H1 (cell line): ENCODE data around the gene RASD1. TPM values are rescaled to one million over a fixed set of nuclear protein-coding genes. Genes with fewer than 3 reads are reported as not detected.

ENCODE experiments used
- CTCF ChIA-PET: fragments of 300-600 bp; sonication (Branson Sonifier 250); formaldehyde crosslinking; loops from one replicate; lab custom pipeline; 2021; ENCODE audit not compliant: partially characterized antibody; lab: Charles Lee
- POLR2A ChIA-PET: fragments of 300-600 bp; sonication (Branson Sonifier 250); formaldehyde crosslinking; loops from one replicate; lab custom pipeline; 2021; ENCODE audit warnings: inconsistent platforms; ENCODE audit not compliant: partially characterized antibody; lab: Charles Lee
- DNase-seq, 2 experiments: peaks; one replicate each; pipeline versions ENCODE4 v3.0.0 to v3.0.0-alpha.2; 2010 to 2022; ENCODE audit warnings: low spot score in 2 of 2, low read depth in 1 of 2, mixed read lengths in 1 of 2
- FAIRE-seq: peaks from 2 replicates; lab custom pipeline; 2011; peaks lifted over from hg19 to GRCh38; lab: Jason Lieb, UNC
- H2AFZ ChIP-seq: 2 replicates; pipeline ENCODE4 v1.8.1; 2012; ENCODE audit warnings: low read length, inconsistent platforms
- H2AK5ac ChIP-seq: 2 replicates; pipeline ENCODE4 v1.6.1; 2013; ENCODE audit warnings: low read depth, low read length
- H2BK120ac ChIP-seq: replicated peaks from 2 replicates; pipeline ENCODE3; 2013; ENCODE audit warnings: low read depth, low read length, inconsistent platforms
- H2BK12ac ChIP-seq: 2 replicates; pipeline ENCODE4 v1.6.1; 2013; ENCODE audit warnings: low read depth, low read length
- H2BK15ac ChIP-seq: 2 replicates; pipeline ENCODE4 v1.6.1; 2013; ENCODE audit warnings: low read length
- H2BK20ac ChIP-seq: 2 replicates; pipeline ENCODE4 v1.6.1; 2013; ENCODE audit warnings: low read length
- H2BK5ac ChIP-seq: 2 replicates; pipeline ENCODE4 v1.6.1; 2013; ENCODE audit warnings: low read depth, low read length
- H3K14ac ChIP-seq: 2 replicates; pipeline ENCODE4 v1.6.1; 2013; ENCODE audit warnings: inconsistent platforms; ENCODE audit not compliant: insufficient read length
- H3K18ac ChIP-seq: 2 replicates; pipeline ENCODE4 v1.6.1; 2013; ENCODE audit warnings: low read length; ENCODE audit errors: extremely low read depth
- H3K23ac ChIP-seq: 2 replicates; pipeline ENCODE4 v1.6.1; 2013; ENCODE audit warnings: inconsistent platforms; ENCODE audit not compliant: insufficient read length
- H3K23me2 ChIP-seq: 2 replicates; pipeline ENCODE4 v1.6.1; 2013; ENCODE audit warnings: low read depth, low read length
- H3K27ac ChIP-seq: 2 replicates; pipeline ENCODE4 v1.6.1; 2011; ENCODE audit warnings: low read depth, low read length, inconsistent platforms
- H3K27me3 ChIP-seq, 4 experiments: replicated peaks in 1 of 4; 1 replicate in 1 of 4; 2 replicates in 3 of 4; pipeline versions ENCODE4 v1.6.1 to v1.8.1; 2011 to 2013; ENCODE audit warnings: low read length in 3 of 4, mild to moderate bottlenecking in 3 of 4, inconsistent platforms in 2 of 4, mixed read lengths in 2 of 4, moderate library complexity in 1 of 4; ENCODE audit not compliant: control insufficient read depth in 3 of 4, insufficient read depth in 3 of 4; ENCODE audit errors: extremely low read depth in 1 of 4
- H3K36me3 ChIP-seq, 4 experiments: 2 replicates each; pipeline versions ENCODE4 v1.6.1 to v1.8.1; 2011 to 2013; ENCODE audit warnings: mild to moderate bottlenecking in 4 of 4, low read length in 3 of 4, moderate library complexity in 2 of 4, control low read depth in 1 of 4, inconsistent platforms in 1 of 4; ENCODE audit not compliant: insufficient read depth in 4 of 4, control insufficient read depth in 2 of 4
- H3K4ac ChIP-seq: replicated peaks from 2 replicates; pipeline ENCODE3; 2013; ENCODE audit warnings: low read length, low read depth, mixed read lengths, inconsistent platforms; ENCODE audit not compliant: insufficient read length
- H3K4me1 ChIP-seq, 4 experiments: replicated peaks in 1 of 4; 1 replicate in 1 of 4; 2 replicates in 3 of 4; pipeline versions ENCODE4 v1.6.1 to v1.8.1; 2011 to 2013; ENCODE audit warnings: low read length in 3 of 4, inconsistent platforms in 2 of 4, mixed read lengths in 1 of 4; ENCODE audit not compliant: insufficient read depth in 4 of 4, control insufficient read depth in 3 of 4
- H3K4me2 ChIP-seq, 2 experiments: 2 replicates each; pipeline versions ENCODE4 v1.6.1 to v1.8.1; 2011 to 2013; ENCODE audit warnings: low read depth in 2 of 2, low read length in 2 of 2, control low read depth in 1 of 2, inconsistent platforms in 1 of 2, mild to moderate bottlenecking in 1 of 2; ENCODE audit not compliant: insufficient read depth in 1 of 2
- H3K4me3 ChIP-seq, 4 experiments: fragments of 200-600, 300-600 bp in 1 of 4; sonication (generic), shearing (Covaris generic), sonication (Bioruptor Twin) in 1 of 4; 2 replicates each; pipeline versions ENCODE4 v1.5.1 to v1.8.1; 2011 to 2016; ENCODE audit warnings: low read length in 4 of 4, low read depth in 3 of 4, control low read depth in 2 of 4, inconsistent platforms in 2 of 4, mild to moderate bottlenecking in 2 of 4, mixed read lengths in 1 of 4, moderate library complexity in 1 of 4; ENCODE audit not compliant: insufficient read depth in 2 of 4; ENCODE audit errors: extremely low read depth in 1 of 4
- H3K56ac ChIP-seq: replicated peaks from 2 replicates; pipeline ENCODE3; 2013; ENCODE audit warnings: low read depth, mild to moderate bottlenecking, mixed read lengths, low read length, inconsistent platforms; ENCODE audit not compliant: insufficient read length
- H3K79me1 ChIP-seq: 2 replicates; pipeline ENCODE4 v1.6.1; 2013; ENCODE audit warnings: low read depth, low read length, control low read depth
- H3K79me2 ChIP-seq, 2 experiments: 2 replicates each; pipeline versions ENCODE4 v1.6.1 to v1.8.1; 2012 to 2013; ENCODE audit warnings: low read length in 2 of 2, mild to moderate bottlenecking in 2 of 2, inconsistent platforms in 1 of 2; ENCODE audit not compliant: insufficient read depth in 2 of 2, control insufficient read depth in 1 of 2
- H3K9ac ChIP-seq, 4 experiments: replicated peaks in 1 of 4; 1 replicate in 1 of 4; 2 replicates in 3 of 4; pipeline versions ENCODE4 v1.6.1 to v1.8.1; 2011 to 2013; ENCODE audit warnings: low read depth in 3 of 4, low read length in 3 of 4, control low read depth in 2 of 4, mild to moderate bottlenecking in 2 of 4, moderate library complexity in 2 of 4, inconsistent platforms in 1 of 4; ENCODE audit errors: extremely low read depth in 1 of 4
- H3K9me3 ChIP-seq, 2 experiments: 2 replicates each; pipeline versions ENCODE4 v1.6.1 to v1.8.1; 2012 to 2013; ENCODE audit warnings: mild to moderate bottlenecking in 2 of 2, moderate library complexity in 2 of 2, control low read depth in 1 of 2, inconsistent platforms in 1 of 2, low read depth in 1 of 2, low read length in 1 of 2, mixed read lengths in 1 of 2; ENCODE audit not compliant: insufficient read depth in 2 of 2
- H4K20me1 ChIP-seq, 2 experiments: replicated peaks in 1 of 2; 2 replicates each; pipeline versions ENCODE3 to v1.8.1; 2011 to 2013; ENCODE audit warnings: inconsistent platforms in 2 of 2, low read length in 2 of 2, mild to moderate bottlenecking in 1 of 2; ENCODE audit not compliant: insufficient read depth in 2 of 2, control insufficient read depth in 1 of 2
- H4K5ac ChIP-seq: 2 replicates; pipeline ENCODE4 v1.6.1; 2013; ENCODE audit warnings: low read length, low read depth, mixed read lengths, inconsistent platforms; ENCODE audit not compliant: insufficient read length
- H4K8ac ChIP-seq: 2 replicates; pipeline ENCODE4 v1.8.0; 2013; ENCODE audit warnings: mild to moderate bottlenecking, moderate library complexity, low read length, inconsistent platforms; ENCODE audit not compliant: insufficient read depth; ENCODE audit errors: extremely low read depth
- H4K91ac ChIP-seq: replicated peaks from 2 replicates; pipeline ENCODE3; 2013; ENCODE audit warnings: low read length, mixed read lengths, inconsistent platforms; ENCODE audit not compliant: insufficient read length
- ATF3 ChIP-seq: IDR thresholded peaks from 2 replicates; pipeline ENCODE4 v1.6.1; 2011; ENCODE audit warnings: low read depth, mild to moderate bottlenecking, low read length; ENCODE audit not compliant: insufficient read depth
- BRCA1 ChIP-seq: IDR thresholded peaks from 2 replicates; pipeline ENCODE4 v1.6.1; 2012; ENCODE audit warnings: low read depth, low read length, improper control_type of control experiment
- CBX8 ChIP-seq: fragments of 300-800, 300-1000 bp; sonication (generic); IDR thresholded peaks from 2 replicates; pipeline ENCODE4 v1.7.1; 2016; ENCODE audit warnings: low read depth, low read length, borderline replicate concordance
- EP300 ChIP-seq, 2 experiments: IDR thresholded peaks; 1 replicate in 1 of 2; 2 replicates in 1 of 2; pipeline ENCODE4 v1.6.1; 2011 to 2012; ENCODE audit warnings: low read depth in 2 of 2, low read length in 2 of 2, mild to moderate bottlenecking in 2 of 2, borderline replicate concordance in 1 of 2, inconsistent platforms in 1 of 2, moderate library complexity in 1 of 2
- FOSL1 ChIP-seq: IDR thresholded peaks from 2 replicates; pipeline ENCODE4 v1.6.1; 2011; ENCODE audit warnings: mild to moderate bottlenecking, low read depth, low read length, moderate library complexity; ENCODE audit not compliant: insufficient read depth
- HDAC6 ChIP-seq: IDR thresholded peaks from one replicate; pipeline ENCODE4 v1.7.1; 2012; ENCODE audit warnings: low read depth, mild to moderate bottlenecking, inconsistent platforms, low read length, moderate library complexity
- NANOG ChIP-seq: IDR thresholded peaks from 2 replicates; pipeline ENCODE4 v1.6.1; 2011; ENCODE audit warnings: low read length, low read depth, mild to moderate bottlenecking, inconsistent platforms; ENCODE audit not compliant: insufficient read depth, poor library complexity, severe bottlenecking
- POU5F1 ChIP-seq: IDR thresholded peaks from 2 replicates; pipeline ENCODE4 v1.6.1; 2011; ENCODE audit warnings: low read depth, mild to moderate bottlenecking, low read length, moderate library complexity
- SP1 ChIP-seq: IDR thresholded peaks from 2 replicates; pipeline ENCODE4 v1.6.1; 2011; ENCODE audit warnings: low read depth, low read length
- YY1 ChIP-seq: IDR thresholded peaks from 2 replicates; pipeline ENCODE4 v1.6.1; 2011; ENCODE audit warnings: low read depth, mild to moderate bottlenecking, low read length
- WGBS, 2 experiments: shearing (Covaris generic) in 1 of 2; methylation state at CpG; one replicate each; pipeline versions ENCODE4 v1.1.6 to v1.1.7; 2013 to 2015; ENCODE audit warnings: low lambda C conversion rate in 2 of 2, mixed read lengths in 2 of 2, inconsistent platforms in 1 of 2, low coverage in 1 of 2, missing lambda C conversion rate in 1 of 2; ENCODE audit not compliant: insufficient replicate concordance in 2 of 2, insufficient coverage in 1 of 2, insufficient read length in 1 of 2; ENCODE audit errors: extremely low coverage in 1 of 2, missing lambda C conversion rate in 1 of 2; 5-methylcytosine and 5-hydroxymethylcytosine counted together
- polyA plus RNA-seq, 7 experiments: library from polyadenylated mRNA; depleted of rRNA in 3 of 7; stranded (reverse) in 5 of 7; unstranded in 2 of 7; fragments of >200 nt in 5 of 7; fragments of 200-250 nt in 2 of 7; gene quantifications; 1 replicate in 5 of 7; 2 replicates in 1 of 7; 4 replicates in 1 of 7; pipeline versions ENCODE4 v1.2.1 to v1.2.3, GENCODE V29; 2011 to 2013; ENCODE audit warnings: missing spikeins in 2 of 7, mixed read lengths in 2 of 7
- total RNA-seq: library from RNA; stranded (reverse); fragmentation: NEBNext Ultra II Directional; extraction: Animal tissue kit (Norgen Biotek cat#: 25700); gene quantifications from 2 replicates; pipeline ENCODE4 v1.2.1, GENCODE V29; 2021

The RASD1 gene
- total and polyA plus RNA-seq, 2 of the 8 experiments (the other 6 are each of a cell fraction or from before 2014, with no cell fraction given): 2.3 to 2.6 TPM

- Histone ChIP-seq H3K4me3 (no peak overlapping the region), H3K79me2 (no peaks in the 10 kb centered on the region), H3K79me1 (no peaks in the 10 kb centered on the region; the same call in 1 of the 2 replicates), H4K91ac (no peak overlapping the region), H3K18ac (no peak overlapping the region), H2BK20ac (no peak overlapping the region; the same call in 1 of the 2 replicates), H3K23me2 (no peaks in the 10 kb centered on the region), H4K20me1 (no peaks in the 10 kb centered on the region), H3K23ac (no peak overlapping the region), H2BK12ac (no peak overlapping the region), H2AK5ac (peak overlapping the region; percentile 1; the same call in 1 of the 2 replicates), H3K36me3 (no peaks in the 10 kb centered on the region), H3K56ac (no peak overlapping the region), H3K4me1 (peaks cover 0 to 17% (median 10%) of the 10 kb centered on the region in 4 experiments; a peak in 6 of 7 replicates), H2AFZ (no peak overlapping the region), H3K4ac (no peak overlapping the region), H2BK120ac (no peak overlapping the region), H3K9me3 (0 out of 4 replicates have a peak, but pooled peaks cover 0 to 2% of the 10 kb centered on the region in 2 experiments), H3K27ac (no peak overlapping the region), H4K8ac (no peak overlapping the region), H2BK15ac (no peak overlapping the region), H2BK5ac (no peak overlapping the region), H4K5ac (no peak overlapping the region), H3K9ac (no peak overlapping the region), H3K27me3 (no peaks in the 10 kb centered on the region), H3K4me2 (no peak overlapping the region), H3K14ac (no peak overlapping the region)
- DNase-seq: no peak
- ChIA-PET CTCF (interaction anchor here (0.8 to 6.9 kb wide), 8 partner anchors 13 to 48 kb away, joined by 3 to 35 read pairs (median 8); partner anchors contain the start of gene RASD1), POLR2A (interaction anchor here (0.6 to 1.7 kb wide), 3 partner anchors 10 to 28 kb away, joined by 3 to 9 read pairs (median 3); partner anchors contain the start of gene RASD1)
- WGBS, 2 experiments: 92% methylated on average over 19 of the region's 19 CpGs; no CpG with 5 or more reads in 1 of the 2 experiments
- no peak for FAIRE-seq
- TF ChIP-seq HDAC6 (no peak), NANOG (no peak), FOSL1 (no peak), YY1 (no peak), ATF3 (no peak), SP1 (no peak), CBX8 (no peak), POU5F1 (no peak), BRCA1 (no peak), EP300 (IDR thresholded peaks at IDR 0.05; ENCODE audit: borderline replicate concordance in 1 of 2, low read depth in 2 of 2, low read length in 2 of 2) (no peak)
These were observed 27.7 kb upstream of the RASD1 start for GRCh38 chr17:17523731-17524490.
